Calu3 (cell line): ENCODE measurements around the gene NEDD4L. TPM values are rescaled to one million over a fixed set of nuclear protein-coding genes. Genes with fewer than 3 reads are reported as not detected.
A peak's percentile ranks its signal among the peaks of the same experiment; 100 is the strongest.

Source experiments
- BruUV-seq: library from RNA; stranded (reverse); fragments of 400-500 nt; replicated peaks from 2 replicates; lab custom pipeline; 2021; lab: Mats Ljungman, UMichigan
- CTCF ChIA-PET: fragments of 300-600 bp; sonication (Branson Sonifier 250); formaldehyde crosslinking; loops from one replicate; lab custom pipeline; 2022; ENCODE audit warnings: antibody characterized with exemption; lab: Charles Lee
- DNase-seq: peaks from one replicate; pipeline ENCODE4 v3.0.0; 2022
- H3K27ac Mint-ChIP-seq: one replicate; pipeline ENCODE4 v1.8.0; 2022; ENCODE audit warnings: mixed read lengths; ENCODE audit not compliant: unreplicated experiment
- H3K27me3 Mint-ChIP-seq: one replicate; pipeline ENCODE4 v1.8.0; 2022; ENCODE audit warnings: mixed read lengths; ENCODE audit not compliant: unreplicated experiment
- H3K36me3 Mint-ChIP-seq: one replicate; pipeline ENCODE4 v1.8.0; 2022; ENCODE audit warnings: mild to moderate bottlenecking, moderate library complexity, mixed read lengths; ENCODE audit not compliant: insufficient read depth, unreplicated experiment
- H3K4me1 Mint-ChIP-seq: one replicate; pipeline ENCODE4 v1.8.0; 2022; ENCODE audit warnings: mild to moderate bottlenecking, low read depth, mixed read lengths; ENCODE audit not compliant: unreplicated experiment
- H3K4me3 Mint-ChIP-seq: one replicate; pipeline ENCODE4 v1.8.0; 2022; ENCODE audit warnings: mild to moderate bottlenecking, low read depth, moderate library complexity, mixed read lengths; ENCODE audit not compliant: unreplicated experiment
- H3K9me3 Mint-ChIP-seq: one replicate; pipeline ENCODE4 v1.8.0; 2022; ENCODE audit warnings: low read depth, mixed read lengths; ENCODE audit not compliant: unreplicated experiment
- intact Hi-C: fragments of 100-400 bp; cut with micrococcal nuclease; formaldehyde crosslinking; loops from one replicate; pipeline ENCODE4 v1.10.0; 2022; ENCODE audit not compliant: unreplicated experiment
- total RNA-seq: library from RNA; stranded (reverse); gene quantifications from 2 replicates; pipeline ENCODE4 v1.2.3, GENCODE V29; 2022
- TF ChIP-seq, protein P1 (sequence below): fragments of 200-600 bp; IDR thresholded peaks from one replicate; pipeline ENCODE4 v1.8.0; 2022; ENCODE audit warnings: antibody characterized with exemption; ENCODE audit not compliant: unreplicated experiment

NEDD4L gene
- total RNA-seq, 1 experiment from 2014 or later: 213 TPM

DNA sequence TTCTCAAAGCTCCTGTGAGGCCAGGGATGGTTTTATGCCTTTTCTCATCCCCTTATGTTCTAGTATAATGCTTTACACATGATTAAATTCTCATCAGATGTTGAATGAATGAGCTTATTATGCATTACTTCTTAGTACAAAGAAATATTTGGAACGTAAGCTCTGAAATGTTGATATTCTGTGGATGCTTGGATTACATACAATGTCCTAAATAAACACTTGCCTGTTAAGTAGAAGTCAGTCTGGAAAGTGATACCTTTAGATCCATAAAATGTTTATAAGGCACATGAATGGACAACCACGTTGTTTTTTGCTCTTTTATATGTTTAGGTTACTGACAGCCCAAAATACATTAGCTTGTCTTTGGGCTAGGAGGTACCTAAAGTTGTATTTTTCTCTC is 248.6 kb downstream of the NEDD4L start:
- Mint-ChIP-seq H3K9me3 (no peaks in the 10 kb centered on the region), H3K27ac (peak overlapping the region; percentile 24), H3K4me3 (no peak overlapping the region), H3K4me1 (peaks cover 60% of the 10 kb centered on the region), H3K27me3 (no peaks in the 10 kb centered on the region), H3K36me3 (peaks cover 44% of the 10 kb centered on the region)
- TF ChIP-seq, protein P1, sequence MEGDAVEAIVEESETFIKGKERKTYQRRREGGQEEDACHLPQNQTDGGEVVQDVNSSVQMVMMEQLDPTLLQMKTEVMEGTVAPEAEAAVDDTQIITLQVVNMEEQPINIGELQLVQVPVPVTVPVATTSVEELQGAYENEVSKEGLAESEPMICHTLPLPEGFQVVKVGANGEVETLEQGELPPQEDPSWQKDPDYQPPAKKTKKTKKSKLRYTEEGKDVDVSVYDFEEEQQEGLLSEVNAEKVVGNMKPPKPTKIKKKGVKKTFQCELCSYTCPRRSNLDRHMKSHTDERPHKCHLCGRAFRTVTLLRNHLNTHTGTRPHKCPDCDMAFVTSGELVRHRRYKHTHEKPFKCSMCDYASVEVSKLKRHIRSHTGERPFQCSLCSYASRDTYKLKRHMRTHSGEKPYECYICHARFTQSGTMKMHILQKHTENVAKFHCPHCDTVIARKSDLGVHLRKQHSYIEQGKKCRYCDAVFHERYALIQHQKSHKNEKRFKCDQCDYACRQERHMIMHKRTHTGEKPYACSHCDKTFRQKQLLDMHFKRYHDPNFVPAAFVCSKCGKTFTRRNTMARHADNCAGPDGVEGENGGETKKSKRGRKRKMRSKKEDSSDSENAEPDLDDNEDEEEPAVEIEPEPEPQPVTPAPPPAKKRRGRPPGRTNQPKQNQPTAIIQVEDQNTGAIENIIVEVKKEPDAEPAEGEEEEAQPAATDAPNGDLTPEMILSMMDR: no peak
- CTCF ChIA-PET: interaction anchor here (1.1 to 1.4 kb wide), 2 partner anchors 11 to 21 kb away, joined by 3 to 4 read pairs; no protein-coding TSS in a partner anchor
- intact Hi-C loops: no loop called here
- DNase-seq: no peak
- BruUV-seq: no TSS peak

DNA sequence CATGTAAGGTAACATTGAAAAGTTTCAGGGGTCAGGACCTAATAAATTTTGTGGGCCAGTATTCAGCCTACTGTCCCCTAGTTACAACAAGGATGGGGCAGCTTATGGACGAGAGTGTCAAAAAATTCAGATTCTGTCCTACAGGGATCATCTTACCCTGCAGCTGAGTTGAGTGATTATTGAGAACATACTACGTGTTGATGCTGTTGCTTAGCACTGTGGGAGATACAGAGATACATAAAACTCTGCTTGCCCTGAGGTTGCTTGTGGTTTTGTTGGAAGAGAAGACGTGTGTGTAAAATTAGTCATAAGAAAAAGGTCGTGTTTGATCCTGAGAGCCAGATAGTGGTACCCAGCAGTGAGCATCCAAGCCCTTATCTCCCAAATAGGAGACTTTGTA is 253.2 kb downstream of the NEDD4L start:
- Mint-ChIP-seq H3K9me3 (no peaks in the 10 kb centered on the region), H3K27ac (no peak overlapping the region), H3K27me3 (no peaks in the 10 kb centered on the region), H3K36me3 (peaks cover 15% of the 10 kb centered on the region), H3K4me1 (peaks cover 53% of the 10 kb centered on the region), H3K4me3 (no peak overlapping the region)
- TF ChIP-seq, protein P1: no peak
- CTCF ChIA-PET: no interaction called here
- no TSS peak for BruUV-seq
- no peak for DNase-seq
- intact Hi-C loops: no loop called here

DNA sequence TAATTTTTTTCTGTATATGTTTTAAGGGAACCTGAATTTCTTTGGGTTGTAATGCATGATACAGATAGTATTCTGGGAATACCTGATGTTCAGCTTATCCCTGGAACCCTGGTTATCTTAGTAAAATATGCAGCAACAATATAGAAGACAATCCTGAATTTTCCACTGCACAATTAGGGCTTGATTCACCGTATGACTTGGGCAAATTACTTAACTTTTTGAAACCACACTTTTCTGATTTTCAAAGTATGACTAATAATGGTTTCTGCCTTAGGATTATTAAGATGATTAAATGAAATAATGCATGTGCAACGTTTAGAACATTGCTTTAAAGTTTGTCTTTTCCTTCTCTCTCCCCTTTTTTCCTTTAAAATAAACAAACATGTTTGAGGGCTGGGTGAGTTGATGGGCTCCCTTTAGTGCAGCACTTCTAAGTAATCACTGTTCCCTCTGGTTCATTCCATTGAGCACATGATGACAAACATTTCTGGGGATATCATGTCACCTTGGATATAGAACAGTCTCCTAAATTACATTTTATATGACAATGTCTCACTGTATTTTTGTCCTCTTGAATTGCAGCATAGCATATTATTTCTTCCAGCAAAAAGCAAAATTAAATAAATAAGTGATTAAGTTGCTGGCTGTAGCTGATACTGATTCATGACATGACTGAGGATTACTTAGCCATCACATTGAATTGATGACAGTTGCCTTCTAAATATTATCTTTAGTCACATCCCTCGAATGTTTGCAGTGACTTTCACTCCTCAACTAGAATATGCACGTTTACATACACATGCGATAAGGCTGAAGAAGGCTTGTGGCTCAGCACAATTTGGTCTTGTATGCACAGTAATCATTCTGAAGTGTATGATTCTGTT is 254.5 kb downstream of the NEDD4L start:
- CTCF ChIA-PET: no interaction called here
- no peak overlapping the region for H3K27ac Mint-ChIP-seq
- H3K4me3 Mint-ChIP-seq: no peak overlapping the region
- intact Hi-C loops: no loop called here
- H3K9me3 Mint-ChIP-seq: no peaks in the 10 kb centered on the region
- H3K36me3 Mint-ChIP-seq: peaks cover 10% of the 10 kb centered on the region
- peaks cover 59% of the 10 kb centered on the region for H3K4me1 Mint-ChIP-seq
- TF ChIP-seq, protein P1: no peak
- no peak for DNase-seq
- BruUV-seq: no TSS peak
- no peaks in the 10 kb centered on the region for H3K27me3 Mint-ChIP-seq

DNA sequence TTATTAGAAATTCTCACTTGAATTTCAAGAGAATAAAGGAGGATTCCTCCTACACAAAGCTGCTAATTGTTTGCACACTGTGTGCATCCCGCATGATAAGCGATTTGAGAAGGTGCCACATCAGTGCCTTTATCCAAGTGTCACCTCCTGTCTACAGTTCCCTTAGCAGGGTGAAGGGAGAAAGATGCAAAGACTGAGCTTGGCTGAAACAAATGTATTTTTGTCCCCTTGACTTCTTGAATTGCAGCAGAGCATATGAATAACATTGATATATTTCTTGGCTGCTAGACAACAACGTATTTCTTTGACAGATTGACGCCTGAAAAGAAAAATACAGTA is 255.1 kb downstream of the NEDD4L start:
- Mint-ChIP-seq H3K27me3 (no peaks in the 10 kb centered on the region), H3K9me3 (no peaks in the 10 kb centered on the region), H3K4me1 (peaks cover 64% of the 10 kb centered on the region), H3K27ac (no peak overlapping the region), H3K36me3 (peaks cover 15% of the 10 kb centered on the region), H3K4me3 (no peak overlapping the region)
- intact Hi-C loops: no loop called here
- no peak for DNase-seq
- no TSS peak for BruUV-seq
- CTCF ChIA-PET: no interaction called here
- TF ChIP-seq, protein P1: no peak
